Measurements from ENCODE around the gene RBM5.

Gene RBM5

GRCh38 chr3:50125541-50126286 lies 37.0 kb downstream of the RBM5 start:
- peak; percentile 23 for DNase-seq (ENCODE audit: low spot score)
- no peak for TF ChIP-seq CTCF (IDR thresholded peaks at IDR 0.05; ENCODE audit: extremely low read depth, missing control alignments)

- DNase-seq (ENCODE audit: low spot score): no peak
- no peak for TF ChIP-seq CTCF (IDR thresholded peaks at IDR 0.05; ENCODE audit: extremely low read depth, missing control alignments)
These were observed 37.8 kb downstream of the RBM5 start for GRCh38 chr3:50126287-50127211.

- no peak for DNase-seq (ENCODE audit: low spot score)
- TF ChIP-seq CTCF (IDR thresholded peaks at IDR 0.05; ENCODE audit: extremely low read depth, missing control alignments): no peak
These were observed 38.6 kb downstream of the RBM5 start for GRCh38 chr3:50127251-50127691.

- DNase-seq (ENCODE audit: low spot score): no peak
- no peak for TF ChIP-seq CTCF (IDR thresholded peaks at IDR 0.05; ENCODE audit: extremely low read depth, missing control alignments)
These were observed 39.3 kb downstream of the RBM5 start for GRCh38 chr3:50128001-50128400.

- DNase-seq (ENCODE audit: low spot score): no peak
- no peak for TF ChIP-seq CTCF (IDR thresholded peaks at IDR 0.05; ENCODE audit: extremely low read depth, missing control alignments)
These were observed 41.7 kb downstream of the RBM5 start for GRCh38 chr3:50130436-50130835.

GRCh38 chr3:50132421-50133282 lies 43.9 kb downstream of the RBM5 start:
- no peak for DNase-seq (ENCODE audit: low spot score)
- no peak for TF ChIP-seq CTCF (IDR thresholded peaks at IDR 0.05; ENCODE audit: extremely low read depth, missing control alignments)

All from GM20000 (cell line).